ENCODE results near the gene NDUFA8. TPM values are rescaled to one million over a fixed set of nuclear protein-coding genes. Genes with fewer than 3 reads are reported as not detected.

Gene NDUFA8
- total and polyA plus RNA-seq, 2 of the 4 experiments (the other 2 are of a cell fraction) = 45.2 to 98.1 TPM

GRCh38 chr9:122155796-122156195 lies 3.8 kb downstream of the NDUFA8 start:
- ATAC-seq (ENCODE audit: low read depth) (no peak), DNase-seq (no peak)
- no peak overlapping the region for H3K23ac ChIP-seq (ENCODE audit: low read depth, low read length)
- ChIA-PET POLR2A (ENCODE audit: unreplicated experiment) (no interaction called here), CTCF (interaction anchor here (0.7 to 1.8 kb wide), 2 partner anchors 11 to 1394 kb away, joined by 3 to 5 read pairs; no protein-coding TSS in a partner anchor)
- H2AFZ ChIP-seq (replicated peaks; ENCODE audit: low read length, poor library complexity) = no peak overlapping the region
- H3K27ac ChIP-seq (ENCODE audit: insufficient read depth, low read length) = no peak overlapping the region
- no peak overlapping the region for H2AK9ac ChIP-seq (replicated peaks; ENCODE audit: low read depth, low read length, poor library complexity)
- H3K4me1 ChIP-seq (ENCODE audit: control insufficient read depth, insufficient read depth, low read length) = peaks cover 2% of the 10 kb centered on the region
- peaks cover 8% of the 10 kb centered on the region for H3K9me1 ChIP-seq (ENCODE audit: insufficient read depth, low read length)
- no peak overlapping the region for H2AK5ac ChIP-seq (ENCODE audit: low read depth, low read length)
- no peak overlapping the region for H4K91ac ChIP-seq (ENCODE audit: insufficient read depth, low read depth, low read length)
- dilution Hi-C loops (cut with HindIII; ENCODE audit: low sequenced_read_pairs, unreplicated experiment) (no loop called here), intact Hi-C loops (cut with micrococcal nuclease) (no loop called here), in situ Hi-C loops (cut with MboI; ENCODE audit: low sequenced_read_pairs) (no loop called here)
- no peaks in the 10 kb centered on the region for H3K27me3 ChIP-seq (ENCODE audit: control insufficient read depth, insufficient read depth, low read length)
- no peak overlapping the region for H3K56ac ChIP-seq (ENCODE audit: extremely low read depth, insufficient read depth, low read length)
- H4K5ac ChIP-seq (ENCODE audit: low read depth, low read length) = no peak overlapping the region
- H3K4ac ChIP-seq (ENCODE audit: low read depth, low read length) = no peak overlapping the region
- BruUV-seq (replicated peaks) = no TSS peak
- peaks cover 9% of the 10 kb centered on the region; the same call in 1 of the 2 replicates for H4K20me1 ChIP-seq (ENCODE audit: insufficient read depth, low read length)
- H3K9me3 ChIP-seq (ENCODE audit: control insufficient read depth, insufficient read depth, low read length) = no peaks in the 10 kb centered on the region
- H2BK20ac ChIP-seq (ENCODE audit: low read depth, low read length) = no peak overlapping the region
- no peak overlapping the region for H4K8ac ChIP-seq (ENCODE audit: low read depth in 2 of 2, low read length in 2 of 2)
- H3K4me3 ChIP-seq (ENCODE audit: insufficient read depth, low read depth, low read length) = no peak overlapping the region
- no peak overlapping the region for H3K9ac ChIP-seq (ENCODE audit: low read depth, low read length)
- WGBS, 2 experiments (ENCODE audit: extremely low coverage in 2 of 2, insufficient read length in 1 of 2) = 80% methylated on average over 1 of the region's 4 CpGs; no CpG with 5 or more reads in 1 of the 2 experiments
- H3K4me2 ChIP-seq (ENCODE audit: low read depth, low read length) = no peak overlapping the region
- H2BK120ac ChIP-seq (ENCODE audit: low read depth, low read length) = no peak overlapping the region
- H3K36me3 ChIP-seq (ENCODE audit: control insufficient read depth, insufficient read depth, low read length) = peaks cover 9% of the 10 kb centered on the region; the same call in 1 of the 2 replicates
- peaks cover 30 to 38% of the 10 kb centered on the region in 2 experiments for H3K79me1 ChIP-seq (ENCODE audit: low read depth in 1 of 2, low read length in 2 of 2)
- TF ChIP-seq MAZ (IDR thresholded peaks at IDR 0.05; ENCODE audit: borderline replicate concordance, low read depth, low read length) = no peak
- no peak for TF ChIP-seq ELK1 (IDR thresholded peaks at IDR 0.05; ENCODE audit: borderline replicate concordance, low read depth, low read length)
- TF ChIP-seq MAFK (IDR thresholded peaks at IDR 0.05; ENCODE audit: low read depth, low read length) = no peak
- no peak for TF ChIP-seq RCOR1 (IDR thresholded peaks at IDR 0.05; ENCODE audit: insufficient replicate concordance, low read length)
- TF ChIP-seq RFX5 (IDR thresholded peaks at IDR 0.05; ENCODE audit: low read depth, low read length) = no peak
- TF ChIP-seq SMC3 (IDR thresholded peaks at IDR 0.05; ENCODE audit: low read depth, low read length) = no peak
- TF ChIP-seq BHLHE40 (IDR thresholded peaks at IDR 0.05; ENCODE audit: low read depth, low read length) = no peak
- TF ChIP-seq CHD1 (IDR thresholded peaks at IDR 0.05; ENCODE audit: low read depth, low read length) = no peak
- TF ChIP-seq CTCF (conservative IDR thresholded peaks at IDR 0.05; ENCODE audit: low read depth, low read length) = no peak
- H3K18ac ChIP-seq (ENCODE audit: low read depth, low read length) = no peak overlapping the region
- no peak overlapping the region for H2BK5ac ChIP-seq (ENCODE audit: low read depth, low read length, poor library complexity, severe bottlenecking)
- no peak overlapping the region for H2BK15ac ChIP-seq (ENCODE audit: low read depth, low read length)
- no peak overlapping the region for H3K14ac ChIP-seq (replicated peaks; ENCODE audit: low read depth, low read length)

All from IMR-90 (cell line).